ENCODE measurements around the gene DNAL4. TPM values are rescaled to one million over a fixed set of nuclear protein-coding genes. Genes with fewer than 3 reads are reported as not detected.

Gene DNAL4
- polyA plus RNA-seq, 1 donor, result 16.8 TPM

DNA sequence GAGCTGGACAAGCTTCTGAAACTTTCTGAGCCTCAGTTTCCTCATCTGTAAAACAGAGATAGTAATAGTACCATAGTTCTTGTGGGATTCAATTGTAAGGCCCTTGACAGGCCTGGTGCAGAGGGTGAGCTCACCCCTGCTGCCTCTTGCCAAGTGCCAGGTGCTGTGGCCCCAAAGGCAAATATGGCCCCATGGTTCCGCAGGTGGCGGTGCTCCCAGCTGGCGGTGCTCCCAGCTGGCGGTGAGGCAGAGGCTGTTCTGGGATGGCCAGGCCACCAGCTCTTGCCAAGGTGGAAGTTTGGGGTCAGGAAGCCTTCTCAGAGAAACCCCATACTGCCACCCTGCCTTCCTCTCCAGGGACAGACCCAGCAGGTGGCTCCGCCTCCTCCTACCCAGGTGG is 41.0 kb upstream of the DNAL4 start:
- no peaks in the 10 kb centered on the region for H3K36me3 ChIP-seq (ENCODE audit: control insufficient read depth, insufficient read depth, low read length)
- WGBS (ENCODE audit: insufficient coverage, low lambda C conversion rate), result no CpG with 5 or more reads among the region's 5 CpGs
- H3K9me3 ChIP-seq (ENCODE audit: control insufficient read depth, low read depth, low read length), result no peaks in the 10 kb centered on the region
- H3K4me1 ChIP-seq (ENCODE audit: control insufficient read depth, insufficient read depth, low read length), result no peaks in the 10 kb centered on the region
- DNase-seq, result no peak
- no peak overlapping the region for H3K27ac ChIP-seq (ENCODE audit: low read length)
- no peaks in the 10 kb centered on the region for H3K27me3 ChIP-seq (ENCODE audit: control insufficient read depth, insufficient read depth, low read length)
- no peak overlapping the region for H3K4me3 ChIP-seq (ENCODE audit: low read length)

DNA sequence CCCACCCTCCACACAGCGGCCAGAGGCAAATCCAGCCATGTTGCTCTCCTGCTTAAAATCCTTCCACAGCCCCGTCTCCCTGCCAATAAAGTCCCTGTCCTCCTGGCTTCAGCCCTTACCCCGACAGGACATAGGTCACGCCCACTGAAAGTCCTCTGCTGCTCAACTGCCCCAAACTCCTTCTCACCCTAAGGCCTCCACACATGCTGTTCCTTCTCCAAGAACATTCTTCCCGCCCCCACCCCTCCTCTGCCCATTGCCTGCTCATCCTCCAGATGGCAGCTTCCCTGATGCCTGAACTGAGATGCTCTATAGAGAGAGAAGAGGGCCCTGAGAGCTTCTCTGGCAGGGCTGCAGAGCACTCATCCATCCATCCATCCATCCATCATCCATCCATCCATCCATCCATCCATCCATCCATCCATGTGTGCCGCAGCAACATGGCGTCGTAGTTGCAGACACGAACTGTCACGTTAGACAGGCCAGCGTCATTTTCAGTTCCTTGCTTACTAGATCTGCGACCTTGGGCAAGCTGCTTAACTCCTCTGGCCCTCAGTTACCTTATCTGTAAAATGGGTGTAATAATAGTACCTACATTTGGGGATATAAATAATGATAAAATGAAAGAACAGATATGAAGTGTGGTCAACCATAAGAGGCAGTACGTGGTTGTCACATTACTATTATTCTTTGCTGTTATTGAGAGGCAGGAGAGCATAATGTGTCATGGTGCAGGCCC is 40.4 kb upstream of the DNAL4 start:
- H3K36me3 ChIP-seq (ENCODE audit: control insufficient read depth, insufficient read depth, low read length), result no peaks in the 10 kb centered on the region
- WGBS (ENCODE audit: insufficient coverage, low lambda C conversion rate), result no CpG with 5 or more reads among the region's 13 CpGs
- H3K4me1 ChIP-seq (ENCODE audit: control insufficient read depth, insufficient read depth, low read length), result no peaks in the 10 kb centered on the region
- DNase-seq, result no peak
- H3K27me3 ChIP-seq (ENCODE audit: control insufficient read depth, insufficient read depth, low read length), result no peaks in the 10 kb centered on the region
- no peak overlapping the region for H3K27ac ChIP-seq (ENCODE audit: low read length)
- no peak overlapping the region for H3K4me3 ChIP-seq (ENCODE audit: low read length)
- H3K9me3 ChIP-seq (ENCODE audit: control insufficient read depth, low read depth, low read length), result no peaks in the 10 kb centered on the region

DNA sequence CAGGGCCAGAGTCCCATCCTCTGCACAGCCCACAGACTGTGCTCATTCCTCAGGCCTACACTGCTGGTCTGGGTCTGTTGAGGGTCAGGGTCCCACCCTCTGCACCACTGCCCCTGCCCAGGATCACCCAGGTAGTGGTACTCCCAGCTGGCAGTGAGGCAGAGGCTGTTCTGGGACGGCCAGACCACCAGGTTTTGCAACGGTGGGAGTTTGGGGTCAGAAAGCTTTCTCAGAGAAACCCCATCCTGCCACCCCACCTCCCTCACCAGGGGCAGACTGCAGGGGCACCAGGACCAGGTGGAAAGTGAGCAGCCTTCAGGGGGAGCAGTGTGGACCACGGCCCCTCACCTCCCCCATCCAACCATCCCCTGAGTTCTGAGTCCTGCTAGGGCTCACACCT is 39.1 kb upstream of the DNAL4 start:
- WGBS (ENCODE audit: insufficient coverage, low lambda C conversion rate), result no CpG with 5 or more reads among the region's 3 CpGs
- H3K4me1 ChIP-seq (ENCODE audit: control insufficient read depth, insufficient read depth, low read length), result no peaks in the 10 kb centered on the region
- no peak for DNase-seq
- H3K36me3 ChIP-seq (ENCODE audit: control insufficient read depth, insufficient read depth, low read length), result no peaks in the 10 kb centered on the region
- no peaks in the 10 kb centered on the region for H3K9me3 ChIP-seq (ENCODE audit: control insufficient read depth, low read depth, low read length)
- H3K4me3 ChIP-seq (ENCODE audit: low read length), result no peak overlapping the region
- no peaks in the 10 kb centered on the region for H3K27me3 ChIP-seq (ENCODE audit: control insufficient read depth, insufficient read depth, low read length)
- no peak overlapping the region for H3K27ac ChIP-seq (ENCODE audit: low read length)

DNA sequence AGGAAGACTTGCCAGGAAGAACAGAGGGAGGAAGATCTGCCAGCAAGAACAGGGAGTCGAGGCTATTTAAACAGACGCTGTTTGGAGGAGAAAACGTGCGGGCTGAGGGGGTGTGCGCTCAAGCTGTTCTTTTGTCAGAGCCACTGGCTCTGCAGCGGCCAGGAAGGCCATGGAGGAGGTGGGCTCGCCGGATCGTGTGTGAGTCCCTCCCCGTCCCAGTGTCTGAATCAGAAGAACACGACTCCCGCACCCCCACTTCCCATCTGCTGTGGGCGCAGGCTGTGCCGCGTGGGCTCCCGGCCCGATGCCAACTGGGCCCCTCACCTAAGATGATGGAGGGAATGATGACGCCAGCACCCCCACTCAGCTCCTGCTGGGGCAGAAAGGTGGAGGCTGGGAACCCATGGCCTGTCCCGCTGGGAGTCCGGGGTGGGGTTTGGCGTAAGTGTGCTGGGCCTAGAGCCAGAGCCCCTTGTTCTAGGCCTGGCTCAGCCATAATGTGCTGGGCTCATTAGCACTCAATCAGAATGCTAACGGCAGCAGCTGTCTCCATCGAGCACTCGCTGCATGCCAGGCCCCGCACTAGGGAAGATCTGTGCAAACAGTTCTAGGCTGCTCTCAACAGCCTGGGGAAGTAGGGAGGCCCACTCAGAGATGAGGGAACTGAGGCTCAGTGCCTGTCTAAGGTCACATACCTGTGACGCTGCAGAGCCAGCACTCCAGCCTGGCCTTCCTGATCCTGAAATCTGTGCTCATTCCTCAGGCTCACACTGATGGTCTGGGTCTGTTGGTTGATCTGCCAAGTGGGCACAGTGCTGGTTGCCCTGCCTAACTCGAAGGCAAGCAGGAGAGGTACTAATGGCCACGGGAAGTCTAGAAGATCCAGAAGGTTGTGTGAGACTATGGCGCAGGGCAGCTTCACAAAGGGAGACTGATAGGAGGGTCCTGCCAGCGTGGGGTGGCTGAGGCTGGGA is 38.3 kb upstream of the DNAL4 start:
- H3K36me3 ChIP-seq (ENCODE audit: control insufficient read depth, insufficient read depth, low read length), result no peaks in the 10 kb centered on the region
- 100% methylated on average over 1 of the region's 30 CpGs for WGBS (ENCODE audit: insufficient coverage, low lambda C conversion rate)
- no peaks in the 10 kb centered on the region for H3K9me3 ChIP-seq (ENCODE audit: control insufficient read depth, low read depth, low read length)
- no peaks in the 10 kb centered on the region for H3K27me3 ChIP-seq (ENCODE audit: control insufficient read depth, insufficient read depth, low read length)
- H3K27ac ChIP-seq (ENCODE audit: low read length), result no peak overlapping the region
- no peaks in the 10 kb centered on the region for H3K4me1 ChIP-seq (ENCODE audit: control insufficient read depth, insufficient read depth, low read length)
- no peak for DNase-seq
- H3K4me3 ChIP-seq (ENCODE audit: low read length), result no peak overlapping the region

DNA sequence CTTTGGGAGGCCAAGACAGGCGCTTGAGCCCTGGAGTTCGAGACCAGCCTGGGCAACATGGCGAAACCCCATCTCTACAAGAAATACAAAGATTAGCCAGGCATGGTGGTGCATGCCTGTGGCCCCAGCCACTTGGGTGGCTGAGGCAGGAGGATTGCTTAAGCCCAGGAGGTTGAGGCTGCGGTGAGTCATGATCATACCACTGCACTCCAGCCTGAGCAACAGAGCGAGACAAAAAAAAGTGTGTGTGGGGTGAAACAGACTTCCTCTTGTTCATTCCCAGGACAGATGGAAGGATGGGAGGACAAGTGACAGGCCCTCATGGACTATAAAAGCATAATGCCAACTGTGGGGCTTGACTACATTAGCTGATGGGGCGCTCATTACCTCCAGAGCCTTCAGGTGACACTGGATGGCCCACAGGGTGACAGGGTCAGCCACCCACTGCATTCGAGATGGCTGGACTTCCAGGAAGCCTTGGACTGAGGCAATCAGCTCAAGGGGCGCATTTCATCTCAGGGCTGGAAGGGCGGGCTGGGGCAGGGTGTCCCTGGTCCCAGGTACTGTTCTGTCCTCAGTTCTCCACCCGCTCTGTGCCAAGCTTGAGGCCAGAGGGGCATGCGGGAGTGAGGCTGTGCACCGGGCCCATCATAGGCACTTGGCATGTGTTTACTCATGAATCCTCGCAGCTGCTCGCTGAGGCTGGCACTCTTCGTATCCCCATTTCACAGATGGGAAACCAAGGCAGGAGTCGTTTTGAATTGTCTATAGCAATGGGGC is 37.4 kb upstream of the DNAL4 start:
- no peak overlapping the region for H3K27ac ChIP-seq (ENCODE audit: low read length)
- no CpG with 5 or more reads among the region's 16 CpGs for WGBS (ENCODE audit: insufficient coverage, low lambda C conversion rate)
- no peaks in the 10 kb centered on the region for H3K9me3 ChIP-seq (ENCODE audit: control insufficient read depth, low read depth, low read length)
- no peaks in the 10 kb centered on the region for H3K4me1 ChIP-seq (ENCODE audit: control insufficient read depth, insufficient read depth, low read length)
- DNase-seq, result no peak
- H3K27me3 ChIP-seq (ENCODE audit: control insufficient read depth, insufficient read depth, low read length), result no peaks in the 10 kb centered on the region
- H3K36me3 ChIP-seq (ENCODE audit: control insufficient read depth, insufficient read depth, low read length), result no peaks in the 10 kb centered on the region
- no peak overlapping the region for H3K4me3 ChIP-seq (ENCODE audit: low read length)

DNA sequence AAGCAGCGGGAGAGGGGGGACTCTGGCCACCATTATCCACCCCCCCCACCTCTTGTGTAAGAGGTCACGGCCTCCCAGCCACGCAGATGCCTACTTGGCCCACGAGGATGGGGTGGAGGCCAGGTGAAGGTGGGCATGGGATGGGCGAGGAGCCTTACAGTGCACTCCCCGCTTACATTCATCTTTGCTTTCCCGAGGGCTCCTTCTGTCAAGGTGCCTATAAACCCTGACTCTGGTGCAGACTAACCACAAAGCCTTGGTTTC is 36.8 kb upstream of the DNAL4 start:
- Histone ChIP-seq H3K4me1 (ENCODE audit: control insufficient read depth, insufficient read depth, low read length) (no peaks in the 10 kb centered on the region), H3K4me3 (ENCODE audit: low read length) (no peak overlapping the region), H3K36me3 (ENCODE audit: control insufficient read depth, insufficient read depth, low read length) (no peaks in the 10 kb centered on the region), H3K9me3 (ENCODE audit: control insufficient read depth, low read depth, low read length) (no peaks in the 10 kb centered on the region), H3K27ac (ENCODE audit: low read length) (no peak overlapping the region), H3K27me3 (ENCODE audit: control insufficient read depth, insufficient read depth, low read length) (no peaks in the 10 kb centered on the region)
- DNase-seq, result no peak
- WGBS (ENCODE audit: insufficient coverage, low lambda C conversion rate), result no CpG with 5 or more reads among the region's 7 CpGs

DNA sequence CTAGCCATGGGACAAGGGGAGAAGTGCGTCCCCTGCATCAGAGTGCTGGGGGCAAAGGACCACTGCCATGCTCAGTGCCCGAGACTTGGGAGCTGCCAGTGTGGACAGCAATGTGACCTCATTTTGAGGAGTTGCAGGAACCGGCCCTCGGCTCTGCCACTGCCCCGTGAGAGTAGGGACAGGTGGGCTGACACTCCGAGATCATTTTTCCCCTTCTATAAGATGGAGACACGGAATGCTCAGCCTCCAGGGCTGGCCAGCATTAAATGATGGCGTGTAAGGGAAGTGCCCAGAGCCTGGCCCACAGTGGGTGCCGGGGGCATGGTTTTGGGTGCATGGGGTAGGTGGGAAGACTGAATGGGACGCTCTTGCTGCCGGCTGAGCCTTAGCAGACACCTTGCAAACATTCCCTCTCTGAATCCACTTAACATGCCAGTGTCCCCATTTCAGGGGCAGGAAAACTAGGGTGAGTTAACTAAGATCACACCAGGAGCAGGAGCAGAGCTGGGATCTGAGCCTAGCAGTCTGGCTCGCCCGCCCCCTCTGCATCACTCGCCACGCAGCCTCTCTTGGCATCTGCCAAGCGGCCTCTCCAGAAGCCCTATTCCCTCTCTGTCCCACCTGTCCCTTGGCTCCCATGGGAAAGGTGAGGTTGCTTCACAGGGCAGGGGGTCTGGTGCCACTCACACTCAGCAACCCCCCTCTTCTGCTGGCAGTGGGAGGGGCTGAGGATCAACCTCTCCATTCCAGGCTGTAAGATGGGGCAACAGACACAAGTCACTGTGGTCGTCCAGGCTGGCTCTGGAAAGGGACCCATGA is 36.3 kb upstream of the DNAL4 start:
- Histone ChIP-seq H3K4me1 (ENCODE audit: control insufficient read depth, insufficient read depth, low read length) (no peaks in the 10 kb centered on the region), H3K27ac (ENCODE audit: low read length) (no peak overlapping the region), H3K36me3 (ENCODE audit: control insufficient read depth, insufficient read depth, low read length) (no peaks in the 10 kb centered on the region), H3K27me3 (ENCODE audit: control insufficient read depth, insufficient read depth, low read length) (no peaks in the 10 kb centered on the region), H3K4me3 (ENCODE audit: low read length) (no peak overlapping the region), H3K9me3 (ENCODE audit: control insufficient read depth, low read depth, low read length) (no peaks in the 10 kb centered on the region)
- no peak for DNase-seq
- no CpG with 5 or more reads among the region's 17 CpGs for WGBS (ENCODE audit: insufficient coverage, low lambda C conversion rate)

DNA sequence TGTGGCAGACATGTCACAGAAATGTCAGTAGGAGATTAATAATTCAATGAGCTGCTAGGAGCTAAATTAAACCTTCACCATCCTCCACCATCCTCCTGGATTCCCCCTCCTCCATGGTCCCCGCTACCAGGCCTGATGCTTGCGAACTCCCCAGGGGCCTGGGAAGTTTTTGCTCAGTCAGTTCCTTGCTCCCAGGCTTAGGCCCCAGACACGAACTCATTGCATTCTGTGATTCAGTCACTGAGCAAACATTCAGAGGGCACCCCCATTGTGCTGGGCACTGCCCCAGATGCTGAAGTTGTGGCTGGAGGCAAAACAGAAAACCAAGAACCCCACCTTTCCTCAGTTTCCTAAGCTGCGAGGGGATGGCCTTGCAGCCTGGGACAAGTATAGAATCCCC is 35.5 kb upstream of the DNAL4 start:
- no peak for DNase-seq
- H3K36me3 ChIP-seq (ENCODE audit: control insufficient read depth, insufficient read depth, low read length), result no peaks in the 10 kb centered on the region
- no CpG with 5 or more reads among the region's 4 CpGs for WGBS (ENCODE audit: insufficient coverage, low lambda C conversion rate)
- no peaks in the 10 kb centered on the region for H3K9me3 ChIP-seq (ENCODE audit: control insufficient read depth, low read depth, low read length)
- no peak overlapping the region for H3K4me3 ChIP-seq (ENCODE audit: low read length)
- no peaks in the 10 kb centered on the region for H3K27me3 ChIP-seq (ENCODE audit: control insufficient read depth, insufficient read depth, low read length)
- no peak overlapping the region for H3K27ac ChIP-seq (ENCODE audit: low read length)
- no peaks in the 10 kb centered on the region for H3K4me1 ChIP-seq (ENCODE audit: control insufficient read depth, insufficient read depth, low read length)

DNA sequence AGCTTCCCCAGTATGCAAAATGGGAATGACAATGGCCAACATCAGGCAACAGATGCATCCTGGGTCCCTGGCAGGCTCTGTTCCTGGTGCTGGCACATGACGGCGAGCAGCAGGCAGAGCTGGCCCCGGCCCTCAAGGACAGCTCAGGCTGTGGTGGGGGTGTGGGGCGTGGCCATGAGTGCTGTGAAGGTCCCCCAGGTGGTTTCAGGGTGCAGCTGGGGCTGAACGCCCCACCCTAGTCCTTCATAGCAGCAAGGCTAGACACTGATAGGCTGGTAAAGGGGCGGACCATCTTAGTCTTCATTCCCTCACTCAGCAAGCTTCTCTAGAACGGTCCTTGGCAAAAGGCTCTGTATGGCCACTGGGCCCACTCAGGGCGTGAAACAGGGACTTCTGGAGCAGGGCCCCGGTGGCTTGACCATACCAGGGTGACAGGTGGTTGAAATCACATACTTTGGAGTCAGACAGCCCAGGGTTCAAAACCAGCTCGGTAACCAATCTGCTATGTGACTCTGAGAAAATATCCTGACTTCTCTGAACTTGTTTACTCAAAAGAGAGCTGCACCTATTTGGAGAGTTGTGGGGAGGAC is 34.8 kb upstream of the DNAL4 start:
- H3K36me3 ChIP-seq (ENCODE audit: control insufficient read depth, insufficient read depth, low read length), result no peaks in the 10 kb centered on the region
- no peak overlapping the region for H3K27ac ChIP-seq (ENCODE audit: low read length)
- no peaks in the 10 kb centered on the region for H3K27me3 ChIP-seq (ENCODE audit: control insufficient read depth, insufficient read depth, low read length)
- no peaks in the 10 kb centered on the region for H3K9me3 ChIP-seq (ENCODE audit: control insufficient read depth, low read depth, low read length)
- whole genome bisulfite sequencing (ENCODE audit: insufficient coverage, low lambda C conversion rate), result no CpG with 5 or more reads among the region's 10 CpGs
- H3K4me1 ChIP-seq (ENCODE audit: control insufficient read depth, insufficient read depth, low read length), result no peaks in the 10 kb centered on the region
- no peak for DNase-seq
- no peak overlapping the region for H3K4me3 ChIP-seq (ENCODE audit: low read length)
